NCI-H2107 treated with DMSO at 0.1 percent for 48 hours (cell line): ENCODE data around the gene OR2T34.
"Not testable (repeated sequence)": the region's sequence is repeated elsewhere in the genome, so short reads cannot be mapped to it uniquely, and the experiment has no call there.

ENCODE experiments used
- DNase-seq: peaks from one replicate; lab custom pipeline; 2025; ENCODE audit not compliant: unreplicated experiment; lab: John Stamatoyannopoulos, UW

OR2T34 gene

GRCh38 chr1:248562672-248563071 lies 11.9 kb downstream of the OR2T34 start, which contains the start of gene OR2T29:
TSS of gene OR2T29 (minus strand) at chr1:248562772. CDS start at chr1:248559491, 3,281 bp downstream.
- DNase-seq, result not testable (repeated sequence)

- DNase-seq, result not testable (repeated sequence)
These were observed 23.5 kb downstream of the OR2T34 start for GRCh38 chr1:248551027-248551426.

GRCh38 chr1:248547383-248547782 lies 27.2 kb downstream of the OR2T34 start:
- DNase-seq, result not testable (repeated sequence)

- DNase-seq, result not testable (repeated sequence)
These were observed 37.1 kb downstream of the OR2T34 start for GRCh38 chr1:248537449-248537848.
